Activated naive CD4-positive, alpha-beta T cell treated with anti-CD3 and anti-CD28 coated beads, Interleukin-2, amount 50 U/mL, for 24 hours (primary cell): Measurements from ENCODE around the gene RTF2.

ENCODE experiments used
- H3K27ac Mint-ChIP-seq: one replicate; pipeline ENCODE4 v1.8.0; 2021; ENCODE audit warnings: mild to moderate bottlenecking, mixed read lengths
- H3K27me3 Mint-ChIP-seq: one replicate; pipeline ENCODE4 v1.8.0; 2021; ENCODE audit warnings: mixed read lengths
- H3K36me3 Mint-ChIP-seq: one replicate; pipeline ENCODE4 v1.8.0; 2021; ENCODE audit warnings: mixed read lengths
- H3K4me1 Mint-ChIP-seq: one replicate; pipeline ENCODE4 v1.8.0; 2021; ENCODE audit warnings: mixed read lengths
- H3K4me3 Mint-ChIP-seq: one replicate; pipeline ENCODE4 v1.8.0; 2021; ENCODE audit warnings: mild to moderate bottlenecking, mixed read lengths
- H3K9me3 Mint-ChIP-seq: one replicate; pipeline ENCODE4 v1.8.0; 2021; ENCODE audit warnings: mixed read lengths

The RTF2 gene

GRCh38 chr20:56430461-56430860 lies 38.0 kb upstream of the RTF2 start:
- Mint-ChIP-seq H3K27me3 (no peaks in the 10 kb centered on the region), H3K36me3 (peaks cover 11% of the 10 kb centered on the region), H3K4me1 (peaks cover 66% of the 10 kb centered on the region), H3K27ac (peak overlapping the region; percentile 94), H3K4me3 (peak overlapping the region; percentile 82), H3K9me3 (no peaks in the 10 kb centered on the region)

GRCh38 chr20:56430957-56431356 lies 37.5 kb upstream of the RTF2 start:
- Mint-ChIP-seq H3K27me3 (no peaks in the 10 kb centered on the region), H3K36me3 (peaks cover 11% of the 10 kb centered on the region), H3K4me1 (peaks cover 63% of the 10 kb centered on the region), H3K4me3 (peak overlapping the region; percentile 45), H3K9me3 (no peaks in the 10 kb centered on the region), H3K27ac (peak overlapping the region; percentile 94)

- peaks cover 11% of the 10 kb centered on the region for H3K36me3 Mint-ChIP-seq
- H3K27ac Mint-ChIP-seq, result no peak overlapping the region
- peaks cover 62% of the 10 kb centered on the region for H3K4me1 Mint-ChIP-seq
- no peaks in the 10 kb centered on the region for H3K27me3 Mint-ChIP-seq
- no peaks in the 10 kb centered on the region for H3K9me3 Mint-ChIP-seq
- no peak overlapping the region for H3K4me3 Mint-ChIP-seq
These were observed 37.0 kb upstream of the RTF2 start for GRCh38 chr20:56431471-56431870.

GRCh38 chr20:56433221-56433879 lies 35.1 kb upstream of the RTF2 start:
- Mint-ChIP-seq H3K9me3 (no peaks in the 10 kb centered on the region), H3K27me3 (no peaks in the 10 kb centered on the region), H3K27ac (peak overlapping the region; percentile 4), H3K36me3 (peaks cover 4% of the 10 kb centered on the region), H3K4me1 (peaks cover 59% of the 10 kb centered on the region), H3K4me3 (no peak overlapping the region)

- Mint-ChIP-seq H3K27me3 (no peaks in the 10 kb centered on the region), H3K36me3 (peaks cover 4% of the 10 kb centered on the region), H3K4me1 (peaks cover 59% of the 10 kb centered on the region), H3K4me3 (no peak overlapping the region), H3K9me3 (no peaks in the 10 kb centered on the region), H3K27ac (no peak overlapping the region)
These were observed 34.6 kb upstream of the RTF2 start for GRCh38 chr20:56433880-56434255.

- peaks cover 57% of the 10 kb centered on the region for H3K4me1 Mint-ChIP-seq
- H3K4me3 Mint-ChIP-seq, result no peak overlapping the region
These were observed 31.0 kb upstream of the RTF2 start for GRCh38 chr20:56437196-56437960.

GRCh38 chr20:56438284-56438683 lies 30.1 kb upstream of the RTF2 start:
- peaks cover 59% of the 10 kb centered on the region for H3K4me1 Mint-ChIP-seq
- H3K27ac Mint-ChIP-seq, result peak overlapping the region; percentile 87
- H3K27me3 Mint-ChIP-seq, result no peaks in the 10 kb centered on the region
- H3K9me3 Mint-ChIP-seq, result no peaks in the 10 kb centered on the region
- no peak overlapping the region for H3K4me3 Mint-ChIP-seq
- peaks cover 8% of the 10 kb centered on the region for H3K36me3 Mint-ChIP-seq

More at GRCh38 chr20:56437196-56437960, 31.0 kb upstream of the RTF2 start:
- H3K27me3 Mint-ChIP-seq, result no peaks in the 10 kb centered on the region
- H3K9me3 Mint-ChIP-seq, result no peaks in the 10 kb centered on the region
- peaks cover 8% of the 10 kb centered on the region for H3K36me3 Mint-ChIP-seq
- H3K27ac Mint-ChIP-seq, result peak overlapping the region; percentile 51

GRCh38 chr20:56439771-56440291 lies 28.6 kb upstream of the RTF2 start:
- Mint-ChIP-seq H3K4me3 (peak overlapping the region; percentile 63), H3K27ac (peak overlapping the region; percentile 89), H3K36me3 (peaks cover 8% of the 10 kb centered on the region), H3K27me3 (no peaks in the 10 kb centered on the region), H3K9me3 (no peaks in the 10 kb centered on the region), H3K4me1 (peaks cover 50% of the 10 kb centered on the region)

GRCh38 chr20:56440346-56441007 lies 27.9 kb upstream of the RTF2 start:
- Mint-ChIP-seq H3K4me3 (peak overlapping the region; percentile 63), H3K27ac (peak overlapping the region; percentile 89), H3K27me3 (no peaks in the 10 kb centered on the region), H3K36me3 (peaks cover 10% of the 10 kb centered on the region), H3K4me1 (peaks cover 47% of the 10 kb centered on the region), H3K9me3 (no peaks in the 10 kb centered on the region)

GRCh38 chr20:56442389-56443365 lies 25.8 kb upstream of the RTF2 start:
- Mint-ChIP-seq H3K4me1 (peaks cover 44% of the 10 kb centered on the region), H3K27ac (peak overlapping the region; percentile 38), H3K9me3 (no peaks in the 10 kb centered on the region), H3K4me3 (peak overlapping the region; percentile 37), H3K27me3 (no peaks in the 10 kb centered on the region), H3K36me3 (peaks cover 13% of the 10 kb centered on the region)

GRCh38 chr20:56443654-56444540 lies 24.5 kb upstream of the RTF2 start:
- peaks cover 16% of the 10 kb centered on the region for H3K36me3 Mint-ChIP-seq
- H3K27ac Mint-ChIP-seq, result peak overlapping the region; percentile 68
- no peaks in the 10 kb centered on the region for H3K27me3 Mint-ChIP-seq
- no peaks in the 10 kb centered on the region for H3K9me3 Mint-ChIP-seq
- H3K4me3 Mint-ChIP-seq, result no peak overlapping the region
- H3K4me1 Mint-ChIP-seq, result peaks cover 32% of the 10 kb centered on the region

- Mint-ChIP-seq H3K4me1 (peaks cover 21% of the 10 kb centered on the region), H3K4me3 (no peak overlapping the region), H3K9me3 (no peaks in the 10 kb centered on the region), H3K36me3 (peaks cover 16% of the 10 kb centered on the region), H3K27ac (peak overlapping the region; percentile 65), H3K27me3 (no peaks in the 10 kb centered on the region)
These were observed 23.3 kb upstream of the RTF2 start for GRCh38 chr20:56445130-56445529.

- H3K27me3 Mint-ChIP-seq, result no peaks in the 10 kb centered on the region
- peaks cover 17% of the 10 kb centered on the region for H3K4me1 Mint-ChIP-seq
- H3K27ac Mint-ChIP-seq, result no peak overlapping the region
- peaks cover 16% of the 10 kb centered on the region for H3K36me3 Mint-ChIP-seq
- H3K4me3 Mint-ChIP-seq, result no peak overlapping the region
- H3K9me3 Mint-ChIP-seq, result no peaks in the 10 kb centered on the region
These were observed 22.9 kb upstream of the RTF2 start for GRCh38 chr20:56445540-56445939.

GRCh38 chr20:56447227-56447626 lies 21.2 kb upstream of the RTF2 start:
- no peak overlapping the region for H3K27ac Mint-ChIP-seq

More at GRCh38 chr20:56447227-56447626, 21.2 kb upstream of the RTF2 start:
- peaks cover 8% of the 10 kb centered on the region for H3K4me1 Mint-ChIP-seq
- peaks cover 16% of the 10 kb centered on the region for H3K36me3 Mint-ChIP-seq
- H3K9me3 Mint-ChIP-seq, result no peaks in the 10 kb centered on the region
- H3K4me3 Mint-ChIP-seq, result no peak overlapping the region
- H3K27me3 Mint-ChIP-seq, result no peaks in the 10 kb centered on the region
